Cardiac septum (tissue), 1 donor: ENCODE measurements around the gene FAM89B. TPM values are rescaled to one million over a fixed set of nuclear protein-coding genes. Genes with fewer than 3 reads are reported as not detected.

Source experiments
- DNase-seq: peaks from one replicate; pipeline ENCODE4 v3.0.0-alpha.2; 2020; ENCODE audit warnings: low spot score
- intact Hi-C: fragments of 100-400 bp; cut with DNase I; formaldehyde crosslinking; loops from one replicate; pipeline ENCODE4 v1.14.0; 2022
- total RNA-seq: library from RNA; stranded (reverse); fragmentation: NEBNext Ultra II Directional; extraction: Animal tissue kit (Norgen Biotek cat#: 25700); gene quantifications from one replicate; pipeline ENCODE4 v1.2.1, GENCODE V29; 2021
- donor health status: DM: no; HTN: no; CAD: no.

Gene FAM89B
- total RNA-seq, 1 donor from 2014 or later, result 47.4 TPM

DNA sequence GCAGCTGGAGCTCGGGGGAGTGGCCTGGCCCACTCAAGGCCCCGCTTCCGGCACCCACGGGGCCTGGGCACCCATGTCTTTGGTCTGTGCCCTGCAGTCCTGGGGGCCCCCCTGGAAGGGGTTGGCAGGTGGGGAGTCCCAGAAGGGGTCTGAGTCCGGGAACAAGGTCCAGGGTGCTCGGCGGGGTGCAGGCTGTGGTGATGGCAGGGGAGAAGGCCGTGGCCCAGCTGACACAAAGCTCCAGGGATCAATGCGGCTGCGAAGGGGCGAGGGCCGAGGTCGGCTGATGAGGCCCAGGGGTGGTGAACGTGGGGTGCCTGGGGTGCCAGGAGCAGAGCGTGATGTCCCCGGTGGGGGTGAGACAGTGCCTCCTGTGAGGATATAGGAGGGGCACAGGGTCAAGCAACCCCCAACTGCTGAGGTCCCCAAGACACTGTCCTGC is 25.9 kb downstream of the FAM89B start:
- no peak for DNase-seq
- intact Hi-C loops, result no loop called here

DNA sequence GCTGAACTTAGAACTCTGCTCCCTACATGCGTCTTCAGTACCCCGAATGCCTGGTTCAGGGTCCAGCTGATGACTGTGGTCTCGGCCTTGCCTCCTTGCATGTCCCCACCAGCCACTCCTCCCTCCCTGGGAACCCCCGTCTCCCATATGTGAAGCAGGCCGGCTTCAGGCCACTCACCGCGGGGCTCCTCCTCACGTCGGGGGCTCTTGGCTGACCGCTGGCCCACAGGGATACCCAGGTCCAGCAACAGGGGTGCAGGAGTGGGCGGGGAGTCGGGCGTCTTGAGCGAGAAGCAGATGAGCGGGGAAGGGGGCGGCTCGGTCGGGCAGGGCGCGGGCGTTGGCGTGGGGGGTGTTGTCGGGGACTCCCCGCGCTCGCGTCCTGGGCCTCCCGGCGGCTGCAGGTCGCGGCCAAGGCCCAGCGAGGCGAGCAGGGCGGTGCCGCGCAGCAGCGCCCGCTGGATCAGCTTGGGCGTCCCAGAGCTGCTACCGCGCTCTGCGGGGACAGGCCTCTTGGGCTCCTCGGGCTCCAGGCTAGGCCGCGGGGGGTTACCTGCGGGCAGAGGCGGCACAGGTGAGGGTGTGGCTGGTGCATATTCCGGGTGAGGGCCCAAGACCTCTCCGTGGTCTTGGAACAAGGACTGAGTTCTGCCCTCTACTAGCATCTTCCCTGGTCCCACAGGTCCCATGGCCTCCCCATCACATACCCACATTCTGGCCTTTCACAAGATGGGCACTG is 27.0 kb downstream of the FAM89B start:
- DNase-seq, result no peak
- intact Hi-C loops, result no loop called here

- intact Hi-C loops, result no loop called here
- DNase-seq, result no peak
Observed at GRCh38 chr11:65599955-65600246, 27.6 kb downstream of the FAM89B start.

DNA sequence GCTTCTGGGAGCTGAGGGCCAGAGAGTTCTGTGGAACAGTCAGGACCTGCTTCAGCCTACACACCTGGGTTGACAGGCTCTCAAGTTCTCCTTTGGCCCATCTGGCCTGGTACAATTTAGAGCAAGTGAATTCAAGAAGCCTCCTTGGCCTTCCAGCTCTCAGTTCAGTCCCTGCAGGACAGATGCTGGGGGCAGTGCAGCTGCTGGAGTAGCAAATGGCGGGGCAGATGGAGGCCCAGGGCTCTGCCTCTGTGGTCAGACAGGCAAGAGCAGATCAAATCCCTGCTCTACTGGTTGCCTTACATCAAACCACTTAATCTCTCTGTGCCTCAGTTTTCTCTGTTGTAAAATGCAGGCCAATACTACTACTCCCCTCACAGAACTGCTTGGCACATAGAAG is 31.9 kb downstream of the FAM89B start:
- intact Hi-C loops, result no loop called here
- DNase-seq, result no peak

GRCh38 chr11:65606876-65607613 is 34.7 kb downstream of the FAM89B start:
- intact Hi-C loops, result no loop called here
- DNase-seq, result peak; percentile 95

- no peak for DNase-seq
- intact Hi-C loops, result no loop called here
Observed at GRCh38 chr11:65607614-65608426, 35.5 kb downstream of the FAM89B start.

DNA sequence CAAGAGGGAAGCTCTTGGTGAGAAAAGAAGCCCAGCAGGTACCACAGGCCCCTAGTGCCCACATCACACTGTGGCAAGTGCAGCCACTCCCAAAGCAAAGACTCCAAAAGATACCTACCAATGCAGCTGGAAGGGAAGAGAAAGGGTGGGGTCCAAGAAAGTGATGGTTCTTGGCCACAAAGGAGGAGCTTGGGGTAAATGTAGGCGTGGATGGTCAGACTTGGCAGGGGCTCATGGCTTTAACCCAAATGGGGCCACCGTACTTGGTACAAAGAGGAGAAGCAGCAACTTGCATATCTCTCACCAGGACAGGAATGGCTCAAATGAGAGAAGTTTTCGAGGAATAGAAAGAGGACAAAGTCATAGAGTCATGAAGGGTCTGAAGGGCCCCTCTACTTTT is 36.9 kb downstream of the FAM89B start:
- DNase-seq, result no peak
- intact Hi-C loops, result no loop called here

- DNase-seq, result no peak
- intact Hi-C loops, result no loop called here
Observed at GRCh38 chr11:65609665-65610064, 37.3 kb downstream of the FAM89B start.

DNA sequence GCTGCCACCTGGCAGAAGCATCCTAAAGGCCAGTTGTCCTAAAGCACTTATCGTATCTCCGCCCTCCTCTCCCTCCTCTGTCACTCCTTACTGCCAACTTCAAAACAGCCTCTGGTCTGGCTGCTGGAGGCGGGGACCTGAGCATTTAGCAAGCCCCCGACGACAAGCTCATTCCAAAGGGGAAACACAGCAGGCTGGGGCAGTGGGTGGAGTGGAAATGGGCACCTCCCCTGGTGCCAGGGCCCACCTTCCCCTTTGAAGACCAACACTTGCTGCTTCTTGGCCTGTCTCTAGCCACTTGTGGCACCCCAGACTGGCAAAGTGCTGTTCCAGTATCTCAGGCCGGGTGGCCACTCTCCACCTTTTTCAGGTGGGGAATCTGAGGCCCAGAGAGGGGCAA is 38.1 kb downstream of the FAM89B start:
- no peak for DNase-seq
- intact Hi-C loops, result no loop called here

- intact Hi-C loops, result no loop called here
- peak; percentile 91 for DNase-seq
Observed at GRCh38 chr11:65611028-65611757, 38.9 kb downstream of the FAM89B start.

DNA sequence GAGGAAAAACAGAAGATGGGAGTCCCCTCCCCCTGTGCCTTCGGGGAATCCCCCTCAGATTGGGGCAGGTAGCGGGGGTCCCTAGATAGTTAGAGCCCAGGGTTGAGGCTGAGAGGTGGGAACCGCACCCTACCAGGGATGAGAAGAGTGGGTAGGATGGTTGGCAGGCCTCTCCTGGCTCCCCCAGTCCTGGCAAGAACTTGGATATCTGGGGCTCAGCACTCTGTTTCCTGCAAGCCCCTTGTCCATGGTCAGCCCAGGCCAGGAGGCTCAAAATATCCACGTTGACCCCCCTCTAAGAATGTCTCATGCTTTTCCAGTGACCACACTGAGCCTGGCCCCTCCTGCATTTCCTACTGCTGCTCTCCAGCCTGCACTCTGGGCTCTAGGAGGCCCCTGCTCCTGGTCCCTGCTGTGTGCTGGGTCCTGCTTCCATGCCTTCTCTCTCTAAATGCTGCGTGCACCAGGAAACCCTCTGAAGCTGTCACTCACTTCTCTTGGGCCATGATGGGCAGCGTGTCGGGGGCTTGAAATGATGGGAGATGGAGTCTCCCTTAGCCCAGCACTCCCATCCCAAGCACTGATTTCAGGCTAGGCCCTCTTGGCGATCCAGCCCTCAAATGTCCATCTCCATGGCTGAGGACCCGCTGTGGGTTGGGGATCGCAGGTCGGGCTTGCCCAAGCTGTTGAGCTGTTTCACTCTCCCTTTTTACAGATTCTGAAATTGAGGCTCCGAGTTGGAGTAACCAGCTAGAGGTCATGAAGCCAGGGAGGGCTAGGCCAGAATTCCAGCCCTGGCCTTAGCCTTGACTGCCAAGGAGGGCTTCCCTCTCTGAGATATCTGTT is 39.6 kb downstream of the FAM89B start:
- DNase-seq, result no peak
- intact Hi-C loops, result no loop called here

GRCh38 chr11:65612691-65613090 is 40.4 kb downstream of the FAM89B start:
- DNase-seq, result no peak
- intact Hi-C loops, result no loop called here

- intact Hi-C loops, result no loop called here
- DNase-seq, result no peak
Observed at GRCh38 chr11:65613091-65613928, 41.0 kb downstream of the FAM89B start.

- peak; percentile 100 for DNase-seq
- intact Hi-C loops, result loop anchor here (1.0 to 2.0 kb wide), 2 partner anchors 40 to 47 kb away; partner anchors contain the start of gene RELA
Observed at GRCh38 chr11:65615229-65615949, 43.1 kb downstream of the FAM89B start, which contains the start of gene PCNX3. TSS of gene PCNX3 (plus strand) at chr11:65615776. CDS start at chr11:65616312, 536 bp downstream.

- no peak for DNase-seq
- intact Hi-C loops, result loop anchor here (1.0 to 2.0 kb wide), 2 partner anchors 41 to 47 kb away; partner anchors contain the start of gene RELA
Observed at GRCh38 chr11:65615950-65616574, 43.7 kb downstream of the FAM89B start.

- intact Hi-C loops, result no loop called here
- DNase-seq, result no peak
Observed at GRCh38 chr11:65616575-65617001, 44.2 kb downstream of the FAM89B start.
